Uterus (tissue), 4 donors: ENCODE results near the gene C5orf15. TPM values are rescaled to one million over a fixed set of nuclear protein-coding genes. Genes with fewer than 3 reads are reported as not detected.

ENCODE experiments used
- DNase-seq, 2 donors: peaks; one replicate each; pipeline ENCODE4 v3.0.0-alpha.2; 2019 to 2020
- H3K27ac ChIP-seq, 2 donors: fragments of 200-600 bp; sonication (generic); 1 replicate in 1 of 2; 2 replicates in 1 of 2; pipeline ENCODE4 v1.5.1; 2016 to 2018
- H3K27me3 ChIP-seq, 2 donors: fragments of 200-600 bp; sonication (generic); one replicate each; pipeline ENCODE4 v1.5.1; 2018 to 2019; ENCODE audit warnings: control low read depth in 1 of 2
- H3K36me3 ChIP-seq, 2 donors: fragments of 200-600 bp; sonication (generic); one replicate each; pipeline ENCODE4 v1.5.1; 2019; ENCODE audit warnings: control low read depth in 1 of 2
- H3K4me1 ChIP-seq, 2 donors: fragments of 200-600 bp; sonication (generic); one replicate each; pipeline ENCODE4 v1.5.1; 2018 to 2019; ENCODE audit warnings: control low read depth in 1 of 2
- H3K4me3 ChIP-seq, 2 donors: fragments of 200-600 bp; sonication (generic); 1 replicate in 1 of 2; 2 replicates in 1 of 2; pipeline ENCODE4 v1.5.1; 2018 to 2019; ENCODE audit warnings: mild to moderate bottlenecking in 1 of 2
- H3K9me3 ChIP-seq, 2 donors: fragments of 200-600 bp; sonication (generic); one replicate each; pipeline ENCODE4 v1.5.1; 2019; ENCODE audit warnings: control low read depth in 1 of 2
- POLR2A ChIP-seq, 2 donors: fragments of 450-650 bp; IDR thresholded peaks; one replicate each; pipeline ENCODE4 v1.6.1; 2016; ENCODE audit warnings: antibody characterized with exemption in 2 of 2, mild to moderate bottlenecking in 1 of 2, moderate library complexity in 1 of 2
- intact Hi-C: fragments of 100-400 bp; cut with DNase I; formaldehyde crosslinking; loops from one replicate; pipeline ENCODE4 v1.15.1; 2023; ENCODE audit warnings: low total_unique reads
- total RNA-seq, 4 donors: library from RNA; depleted of rRNA in 3 of 4; stranded (reverse); fragments of >200 nt in 3 of 4; gene quantifications; one replicate each; pipeline versions ENCODE4 v1.1.0 to v1.2.4, GENCODE V29; 2014 to 2023
- TF ChIP-seq, protein P1 (sequence below), 4 experiments: fragments of 200-600 bp in 2 of 4; fragments of 450-650 bp in 2 of 4; sonication (generic) in 2 of 4; IDR thresholded peaks; one replicate each; pipeline ENCODE4 v1.5.1; 2016 to 2019; ENCODE audit warnings: antibody characterized with exemption in 4 of 4, mild to moderate bottlenecking in 2 of 4, moderate library complexity in 1 of 4
- donor health status: DM: yes; HTN: yes; CAD: no.

Gene C5orf15
- total RNA-seq, 4 donors from 2014 or later: 10.5 to 98.9 (median 27.5) TPM

DNA sequence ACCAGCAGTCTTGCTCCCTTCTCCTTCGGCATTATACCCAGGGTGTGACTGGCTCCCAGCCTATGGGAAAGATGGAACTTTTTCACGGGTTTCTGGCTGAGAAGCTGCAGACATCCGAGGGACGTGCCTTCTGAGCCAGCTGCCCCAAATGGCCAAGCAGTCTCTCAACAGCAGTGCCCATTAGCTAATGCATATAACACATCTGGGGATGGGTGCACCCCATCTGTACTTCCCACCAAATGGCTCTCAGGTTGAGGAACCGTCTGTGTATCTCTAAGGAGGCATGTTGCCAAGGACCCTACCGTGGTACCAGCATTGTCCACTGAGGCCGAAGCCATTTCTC, 25.0 kb downstream of the C5orf15 start:
- no peak overlapping the region for H3K27ac ChIP-seq
- TF ChIP-seq, protein P1, sequence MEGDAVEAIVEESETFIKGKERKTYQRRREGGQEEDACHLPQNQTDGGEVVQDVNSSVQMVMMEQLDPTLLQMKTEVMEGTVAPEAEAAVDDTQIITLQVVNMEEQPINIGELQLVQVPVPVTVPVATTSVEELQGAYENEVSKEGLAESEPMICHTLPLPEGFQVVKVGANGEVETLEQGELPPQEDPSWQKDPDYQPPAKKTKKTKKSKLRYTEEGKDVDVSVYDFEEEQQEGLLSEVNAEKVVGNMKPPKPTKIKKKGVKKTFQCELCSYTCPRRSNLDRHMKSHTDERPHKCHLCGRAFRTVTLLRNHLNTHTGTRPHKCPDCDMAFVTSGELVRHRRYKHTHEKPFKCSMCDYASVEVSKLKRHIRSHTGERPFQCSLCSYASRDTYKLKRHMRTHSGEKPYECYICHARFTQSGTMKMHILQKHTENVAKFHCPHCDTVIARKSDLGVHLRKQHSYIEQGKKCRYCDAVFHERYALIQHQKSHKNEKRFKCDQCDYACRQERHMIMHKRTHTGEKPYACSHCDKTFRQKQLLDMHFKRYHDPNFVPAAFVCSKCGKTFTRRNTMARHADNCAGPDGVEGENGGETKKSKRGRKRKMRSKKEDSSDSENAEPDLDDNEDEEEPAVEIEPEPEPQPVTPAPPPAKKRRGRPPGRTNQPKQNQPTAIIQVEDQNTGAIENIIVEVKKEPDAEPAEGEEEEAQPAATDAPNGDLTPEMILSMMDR (IDR thresholded peaks at IDR 0.05): no peak
- no peak for TF ChIP-seq POLR2A (IDR thresholded peaks at IDR 0.05)
- H3K36me3 ChIP-seq: no peaks in the 10 kb centered on the region
- no peaks in the 10 kb centered on the region for H3K9me3 ChIP-seq
- no peaks in the 10 kb centered on the region for H3K4me1 ChIP-seq
- intact Hi-C loops: no loop called here
- H3K4me3 ChIP-seq: no peak overlapping the region
- DNase-seq: no peak
- no peaks in the 10 kb centered on the region for H3K27me3 ChIP-seq

DNA sequence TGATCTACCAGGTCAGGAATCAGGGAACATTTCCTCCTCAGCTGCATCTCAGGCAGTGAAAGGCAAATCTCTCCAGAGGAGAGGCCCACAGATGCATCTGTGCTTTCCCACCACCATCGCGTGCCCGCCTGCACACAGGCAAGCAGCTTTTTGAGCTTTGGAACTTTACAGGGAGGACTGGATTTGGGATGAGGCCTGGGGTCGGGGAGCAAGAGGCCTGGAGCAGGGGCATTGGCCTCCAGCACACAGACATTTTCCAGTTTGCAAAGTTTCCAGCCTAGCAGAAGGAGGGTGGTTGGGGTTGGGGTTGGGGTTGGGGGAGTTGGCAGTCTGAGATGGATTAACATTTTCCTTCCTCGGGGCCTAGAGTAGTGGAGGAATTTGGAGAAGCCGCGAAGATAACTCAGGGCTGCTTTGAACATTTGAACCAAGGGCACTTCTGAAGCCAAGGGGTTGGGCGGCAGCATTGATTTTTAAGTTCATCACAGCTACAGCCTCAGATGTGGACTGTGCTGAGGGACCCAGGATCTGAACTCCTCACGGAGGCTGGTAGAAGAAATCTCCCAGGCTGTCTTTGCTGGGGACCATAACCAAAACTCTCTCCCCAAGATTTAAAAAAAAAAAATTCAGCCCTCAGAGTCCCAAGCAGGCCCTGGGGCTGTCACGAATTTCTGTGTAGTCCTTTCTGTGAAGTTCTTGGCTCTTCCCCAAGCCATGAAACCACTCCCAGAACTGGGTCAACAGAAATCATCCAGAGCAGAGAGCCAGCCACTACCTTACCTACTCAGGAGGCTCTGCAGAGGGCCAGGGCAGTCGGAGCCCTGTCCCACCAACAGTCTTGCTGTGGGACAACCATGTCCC, 25.6 kb downstream of the C5orf15 start:
- Histone ChIP-seq H3K4me1 (no peaks in the 10 kb centered on the region), H3K4me3 (no peak overlapping the region), H3K9me3 (no peaks in the 10 kb centered on the region), H3K36me3 (no peaks in the 10 kb centered on the region), H3K27ac (no peak overlapping the region), H3K27me3 (no peaks in the 10 kb centered on the region)
- DNase-seq: no peak
- intact Hi-C loops: no loop called here
- TF ChIP-seq, protein P1 (IDR thresholded peaks at IDR 0.05): no peak
- TF ChIP-seq POLR2A (IDR thresholded peaks at IDR 0.05): no peak

DNA sequence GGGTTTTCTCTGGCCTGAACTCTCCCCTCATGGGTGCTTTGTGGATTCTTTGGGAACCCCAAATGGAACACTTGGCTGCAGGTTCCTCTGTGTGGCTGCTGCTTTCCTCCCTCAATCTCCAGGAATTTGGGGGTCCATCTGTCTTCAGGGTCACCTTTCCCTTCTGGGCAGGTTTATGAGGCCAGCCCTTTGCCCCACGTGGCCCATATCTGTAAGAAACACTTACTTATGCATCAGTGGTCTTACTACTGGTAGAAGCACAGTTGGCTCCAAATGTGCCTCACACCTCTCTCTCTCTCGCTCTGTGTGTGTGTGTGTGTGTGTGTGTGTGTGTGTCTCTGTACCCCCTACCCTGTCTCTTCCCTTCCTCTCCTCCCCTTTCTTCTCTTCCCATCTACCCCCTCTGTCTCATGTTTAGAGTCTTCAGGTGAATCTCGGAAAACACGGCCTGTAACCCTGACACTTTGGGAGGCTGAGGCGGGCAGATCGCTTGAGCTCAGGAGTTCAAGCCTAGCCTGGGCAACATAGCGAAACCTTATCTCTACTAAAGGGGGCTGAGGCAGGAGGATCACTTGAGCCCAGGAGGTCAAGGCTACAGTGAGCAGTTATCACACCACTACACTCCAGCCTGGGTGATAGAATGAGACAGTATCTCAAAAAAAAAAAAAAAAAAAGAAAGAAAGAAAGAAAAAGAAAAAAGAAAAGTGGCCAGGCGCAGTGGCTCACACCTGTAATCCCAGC, 26.8 kb downstream of the C5orf15 start:
- H3K4me3 ChIP-seq: no peak overlapping the region
- no peaks in the 10 kb centered on the region for H3K36me3 ChIP-seq
- H3K27ac ChIP-seq: no peak overlapping the region
- H3K27me3 ChIP-seq: no peaks in the 10 kb centered on the region
- TF ChIP-seq POLR2A (IDR thresholded peaks at IDR 0.05): no peak
- TF ChIP-seq, protein P1 (IDR thresholded peaks at IDR 0.05): no peak
- H3K9me3 ChIP-seq: no peaks in the 10 kb centered on the region
- DNase-seq: no peak
- H3K4me1 ChIP-seq: no peaks in the 10 kb centered on the region
- intact Hi-C loops: no loop called here

DNA sequence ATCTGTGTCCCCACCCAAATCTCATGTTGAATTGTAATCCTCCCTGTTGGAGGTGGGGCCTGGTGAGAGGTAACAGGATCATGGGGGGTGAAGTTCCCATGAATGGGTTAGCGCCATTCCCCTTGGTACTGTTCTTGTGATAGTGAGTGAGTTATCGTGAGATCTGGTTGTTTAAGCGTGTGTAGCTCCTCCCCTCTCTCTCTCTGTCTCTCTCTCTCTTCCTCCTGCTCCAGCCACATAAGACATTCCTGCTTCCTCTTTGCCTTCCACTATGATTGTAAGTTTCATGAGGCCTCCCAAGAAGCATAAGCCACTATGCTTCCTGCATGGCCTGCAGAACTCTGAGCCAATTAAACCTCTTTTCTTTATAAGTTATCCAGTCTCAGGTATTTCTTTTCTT, 28.8 kb downstream of the C5orf15 start:
- Histone ChIP-seq H3K27ac (no peak overlapping the region), H3K9me3 (no peaks in the 10 kb centered on the region), H3K36me3 (no peaks in the 10 kb centered on the region), H3K4me1 (no peaks in the 10 kb centered on the region), H3K27me3 (no peaks in the 10 kb centered on the region), H3K4me3 (no peak overlapping the region)
- TF ChIP-seq POLR2A (IDR thresholded peaks at IDR 0.05): no peak
- TF ChIP-seq, protein P1 (IDR thresholded peaks at IDR 0.05): no peak
- intact Hi-C loops: no loop called here
- DNase-seq: no peak

DNA sequence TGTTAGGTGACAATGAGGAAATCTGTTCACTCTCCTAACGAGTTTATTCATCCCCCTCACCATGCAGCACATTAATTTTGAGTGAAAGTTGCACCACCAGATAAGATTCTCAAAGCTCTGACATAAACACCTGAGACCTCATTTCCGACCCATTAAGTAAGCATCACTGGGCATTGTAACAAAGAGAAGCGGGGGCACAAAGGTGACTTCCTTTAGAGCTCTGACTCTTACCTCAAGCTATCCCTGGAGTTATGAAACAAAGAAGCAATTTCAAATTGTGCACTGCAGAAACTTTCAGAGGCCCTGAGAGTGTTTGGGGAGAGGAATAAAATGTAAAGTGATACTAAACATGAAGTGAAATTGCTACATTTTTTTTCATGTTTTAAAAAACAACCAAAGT, 29.5 kb downstream of the C5orf15 start:
- Histone ChIP-seq H3K9me3 (no peaks in the 10 kb centered on the region), H3K36me3 (no peaks in the 10 kb centered on the region), H3K4me3 (no peak overlapping the region), H3K27me3 (no peaks in the 10 kb centered on the region), H3K4me1 (no peaks in the 10 kb centered on the region), H3K27ac (no peak overlapping the region)
- DNase-seq: no peak
- TF ChIP-seq POLR2A (IDR thresholded peaks at IDR 0.05): no peak
- TF ChIP-seq, protein P1 (IDR thresholded peaks at IDR 0.05): no peak
- intact Hi-C loops: no loop called here
